HG02840 (cell line): ENCODE measurements around the gene HYAL4.
A peak's percentile ranks its signal among the peaks of the same experiment; 100 is the strongest.
"Not testable (repeated sequence)": the region's sequence is repeated elsewhere in the genome, so short reads cannot be mapped to it uniquely, and the experiment has no call there.

ENCODE experiments used
- ATAC-seq: cut with Tn5 transposase; IDR thresholded peaks from one replicate; pipeline ENCODE4 v1.9.1; 2021; ENCODE audit warnings: mild to moderate bottlenecking, moderate library complexity, moderate number of reproducible peaks; ENCODE audit not compliant: unreplicated experiment, low FRiP score

HYAL4 gene

GRCh38 chr7:123846217-123846891, 1.4 kb downstream of the HYAL4 start:
- no peak for ATAC-seq

GRCh38 chr7:123847868-123848267, 2.9 kb downstream of the HYAL4 start:
- no peak for ATAC-seq

- ATAC-seq, result no peak
These were observed 4.9 kb downstream of the HYAL4 start for GRCh38 chr7:123849855-123850254.

GRCh38 chr7:123851404-123851803, 6.4 kb downstream of the HYAL4 start:
- ATAC-seq, result not testable (repeated sequence)

- not testable (repeated sequence) for ATAC-seq
These were observed 9.3 kb downstream of the HYAL4 start for GRCh38 chr7:123854291-123854690.

GRCh38 chr7:123856428-123856827, 11.5 kb downstream of the HYAL4 start:
- ATAC-seq, result not testable (repeated sequence)

- no peak for ATAC-seq
These were observed 15.9 kb downstream of the HYAL4 start for GRCh38 chr7:123860848-123861247.

GRCh38 chr7:123862775-123863174, 17.8 kb downstream of the HYAL4 start:
- no peak for ATAC-seq

GRCh38 chr7:123863461-123863860, 18.5 kb downstream of the HYAL4 start:
- no peak for ATAC-seq

GRCh38 chr7:123864012-123864411, 19.0 kb downstream of the HYAL4 start:
- no peak for ATAC-seq

GRCh38 chr7:123864436-123864835, 19.5 kb downstream of the HYAL4 start:
- no peak for ATAC-seq

GRCh38 chr7:123864966-123865365, 20.0 kb downstream of the HYAL4 start:
- no peak for ATAC-seq

GRCh38 chr7:123865517-123866117, 20.6 kb downstream of the HYAL4 start:
- ATAC-seq, result no peak

- no peak for ATAC-seq
These were observed 22.3 kb downstream of the HYAL4 start for GRCh38 chr7:123867225-123867624.

GRCh38 chr7:123871998-123872867, 27.3 kb downstream of the HYAL4 start:
- peak; percentile 76 for ATAC-seq

- ATAC-seq, result no peak
These were observed 27.9 kb downstream of the HYAL4 start for GRCh38 chr7:123872908-123873307.

GRCh38 chr7:123876557-123877256, 31.7 kb downstream of the HYAL4 start:
- no peak for ATAC-seq

GRCh38 chr7:123879628-123880027, 34.7 kb downstream of the HYAL4 start:
- no peak for ATAC-seq

GRCh38 chr7:123881300-123881699, 36.3 kb downstream of the HYAL4 start:
- no peak for ATAC-seq

GRCh38 chr7:123883154-123883553, 38.2 kb downstream of the HYAL4 start:
- no peak for ATAC-seq

GRCh38 chr7:123888192-123888591, 43.2 kb downstream of the HYAL4 start:
- no peak for ATAC-seq
